Nephron (organoid): ENCODE data around the gene GABPA.

Source experiments
- H3K27ac Mint-ChIP-seq, 3 experiments: 2 replicates each; pipeline ENCODE4 v1.8.0; 2020; ENCODE audit warnings: mixed read lengths in 3 of 3, mild to moderate bottlenecking in 2 of 3, moderate library complexity in 1 of 3
- H3K27me3 Mint-ChIP-seq: 2 replicates; pipeline ENCODE4 v1.8.0; 2021; ENCODE audit warnings: low read depth, mild to moderate bottlenecking, moderate library complexity, mixed read lengths
- H3K36me3 Mint-ChIP-seq: 2 replicates; pipeline ENCODE4 v1.8.0; 2020; ENCODE audit warnings: low read depth, mixed read lengths
- H3K4me1 Mint-ChIP-seq: 2 replicates; pipeline ENCODE4 v1.8.0; 2020; ENCODE audit warnings: mixed read lengths
- H3K4me3 Mint-ChIP-seq, 3 experiments: 2 replicates each; pipeline ENCODE4 v1.8.0; 2020; ENCODE audit warnings: mild to moderate bottlenecking in 3 of 3, mixed read lengths in 3 of 3, moderate library complexity in 2 of 3
- H3K9me3 Mint-ChIP-seq: 2 replicates; pipeline ENCODE4 v1.8.0; 2020; ENCODE audit warnings: mixed read lengths
- TF ChIP-seq, protein P1 (sequence below), 3 experiments: fragments of 200-600 bp; sonication (generic); IDR thresholded peaks; one replicate each; pipeline ENCODE4 v1.5.0; 2021; ENCODE audit warnings: antibody characterized with exemption in 3 of 3; ENCODE audit not compliant: unreplicated experiment in 3 of 3

GABPA gene

GRCh38 chr21:25734654-25734903, 193 bp upstream of the GABPA start:
- Mint-ChIP-seq H3K9me3 (no peaks in the 10 kb centered on the region), H3K4me3 (peak overlapping the region; percentile 96 to 99 (median 97)), H3K4me1 (peaks cover 38% of the 10 kb centered on the region), H3K27ac (peak overlapping the region; percentile 100), H3K27me3 (no peaks in the 10 kb centered on the region), H3K36me3 (peaks cover 6% of the 10 kb centered on the region)
- TF ChIP-seq, protein P1, sequence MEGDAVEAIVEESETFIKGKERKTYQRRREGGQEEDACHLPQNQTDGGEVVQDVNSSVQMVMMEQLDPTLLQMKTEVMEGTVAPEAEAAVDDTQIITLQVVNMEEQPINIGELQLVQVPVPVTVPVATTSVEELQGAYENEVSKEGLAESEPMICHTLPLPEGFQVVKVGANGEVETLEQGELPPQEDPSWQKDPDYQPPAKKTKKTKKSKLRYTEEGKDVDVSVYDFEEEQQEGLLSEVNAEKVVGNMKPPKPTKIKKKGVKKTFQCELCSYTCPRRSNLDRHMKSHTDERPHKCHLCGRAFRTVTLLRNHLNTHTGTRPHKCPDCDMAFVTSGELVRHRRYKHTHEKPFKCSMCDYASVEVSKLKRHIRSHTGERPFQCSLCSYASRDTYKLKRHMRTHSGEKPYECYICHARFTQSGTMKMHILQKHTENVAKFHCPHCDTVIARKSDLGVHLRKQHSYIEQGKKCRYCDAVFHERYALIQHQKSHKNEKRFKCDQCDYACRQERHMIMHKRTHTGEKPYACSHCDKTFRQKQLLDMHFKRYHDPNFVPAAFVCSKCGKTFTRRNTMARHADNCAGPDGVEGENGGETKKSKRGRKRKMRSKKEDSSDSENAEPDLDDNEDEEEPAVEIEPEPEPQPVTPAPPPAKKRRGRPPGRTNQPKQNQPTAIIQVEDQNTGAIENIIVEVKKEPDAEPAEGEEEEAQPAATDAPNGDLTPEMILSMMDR (IDR thresholded peaks at IDR 0.05; ENCODE audit: unreplicated experiment in 3 of 3), result no peak

DNA sequence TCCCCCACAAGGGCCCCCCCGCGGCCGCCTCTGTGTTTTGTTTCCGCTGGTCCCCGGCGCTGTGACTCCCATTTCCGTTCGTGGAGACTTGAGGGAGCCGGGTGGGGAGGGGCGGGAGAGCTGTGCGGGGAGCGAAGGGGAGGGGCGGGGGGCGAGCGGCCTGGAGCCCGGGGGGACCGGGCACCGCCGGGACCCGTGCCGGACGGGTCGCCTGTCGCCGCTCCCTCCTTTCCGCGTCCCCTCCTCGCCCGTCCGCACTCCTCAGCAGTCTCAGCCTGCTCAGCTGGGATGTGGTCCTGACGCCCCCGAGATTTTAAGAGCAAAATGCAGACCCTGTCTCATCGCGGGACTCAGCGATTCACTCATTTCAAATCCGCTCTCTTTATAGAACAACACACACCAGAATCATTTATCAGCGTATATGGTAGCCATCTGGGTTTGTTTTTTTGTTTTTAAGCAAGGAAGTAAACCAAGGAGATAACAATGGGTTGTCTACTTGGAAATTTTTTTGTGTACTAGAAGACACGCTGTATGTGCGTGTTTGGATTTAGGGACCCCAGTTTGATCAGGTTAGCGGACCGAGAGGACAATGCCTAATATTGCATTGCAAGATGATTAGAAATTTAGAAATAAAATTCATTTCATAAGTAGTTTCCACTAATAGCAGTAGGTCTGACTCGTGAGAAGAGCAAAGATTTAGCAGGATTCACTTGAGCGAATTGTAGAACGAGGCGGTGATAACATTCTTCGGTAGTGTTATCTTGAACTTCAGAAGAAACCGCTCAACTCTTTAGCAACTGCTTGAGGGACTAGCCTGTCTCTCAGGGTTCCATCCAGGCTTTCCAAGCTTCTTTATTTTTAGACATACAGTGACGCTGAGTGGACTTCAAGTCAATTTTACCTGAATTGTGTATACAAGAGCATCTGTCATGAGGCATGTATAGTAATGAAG, 1.1 kb downstream of the GABPA start:
- peaks cover 38% of the 10 kb centered on the region for H3K4me1 Mint-ChIP-seq
- TF ChIP-seq, protein P1 (IDR thresholded peaks at IDR 0.05; ENCODE audit: unreplicated experiment in 3 of 3), result no peak

GRCh38 chr21:25737421-25737820, 2.6 kb downstream of the GABPA start:
- H3K27me3 Mint-ChIP-seq, result no peaks in the 10 kb centered on the region
- TF ChIP-seq, protein P1 (IDR thresholded peaks at IDR 0.05; ENCODE audit: unreplicated experiment in 3 of 3), result no peak
- peak overlapping the region; percentile 96 to 99 (median 97) for H3K4me3 Mint-ChIP-seq
- no peaks in the 10 kb centered on the region for H3K9me3 Mint-ChIP-seq
- H3K4me1 Mint-ChIP-seq, result peaks cover 38% of the 10 kb centered on the region
- peaks cover 6% of the 10 kb centered on the region for H3K36me3 Mint-ChIP-seq
- peak overlapping the region; percentile 100 for H3K27ac Mint-ChIP-seq

More for the DNA sequence above, 1.1 kb downstream of the GABPA start:
- H3K36me3 Mint-ChIP-seq, result no peaks in the 10 kb centered on the region
- H3K9me3 Mint-ChIP-seq, result no peaks in the 10 kb centered on the region
- H3K27ac Mint-ChIP-seq, result peak overlapping the region; percentile 100
- H3K27me3 Mint-ChIP-seq, result no peaks in the 10 kb centered on the region
- H3K4me3 Mint-ChIP-seq, result peak overlapping the region; percentile 96 to 99 (median 97)

- Mint-ChIP-seq H3K4me3 (no peak overlapping the region), H3K27ac (no peak overlapping the region), H3K4me1 (peaks cover 8% of the 10 kb centered on the region), H3K9me3 (no peaks in the 10 kb centered on the region), H3K27me3 (no peaks in the 10 kb centered on the region), H3K36me3 (peaks cover 24% of the 10 kb centered on the region)
- TF ChIP-seq, protein P1 (IDR thresholded peaks at IDR 0.05; ENCODE audit: unreplicated experiment in 3 of 3), result no peak
These were observed 8.1 kb downstream of the GABPA start for GRCh38 chr21:25742900-25743299.

DNA sequence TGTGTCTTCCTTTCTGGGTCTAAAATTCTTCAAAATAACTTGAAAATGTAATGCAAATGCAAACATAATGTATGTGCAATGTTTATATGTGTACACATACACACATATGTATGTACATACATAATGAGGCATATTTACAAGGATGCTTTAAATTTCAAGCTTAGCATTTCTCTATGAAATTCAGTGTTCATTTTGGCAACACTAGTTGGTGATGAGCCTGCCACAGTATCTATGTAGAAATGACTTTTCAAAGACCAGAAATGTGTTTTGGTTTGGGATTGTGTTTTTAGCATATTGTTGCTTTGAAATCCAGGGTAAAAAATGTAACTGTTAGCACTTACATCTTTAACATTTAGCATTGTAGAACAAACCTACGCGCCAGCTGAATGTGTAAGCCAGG, 10.1 kb downstream of the GABPA start:
- H3K9me3 Mint-ChIP-seq, result no peaks in the 10 kb centered on the region

More for the DNA sequence above, 10.1 kb downstream of the GABPA start:
- no peaks in the 10 kb centered on the region for H3K4me1 Mint-ChIP-seq
- no peak overlapping the region for H3K27ac Mint-ChIP-seq
- no peaks in the 10 kb centered on the region for H3K27me3 Mint-ChIP-seq
- TF ChIP-seq, protein P1 (IDR thresholded peaks at IDR 0.05; ENCODE audit: unreplicated experiment in 3 of 3), result no peak
- H3K36me3 Mint-ChIP-seq, result peaks cover 29% of the 10 kb centered on the region
- H3K4me3 Mint-ChIP-seq, result no peak overlapping the region
